ENCODE results near the gene GPR62.
A peak's percentile ranks its signal among the peaks of the same experiment; 100 is the strongest.

The GPR62 gene

DNA sequence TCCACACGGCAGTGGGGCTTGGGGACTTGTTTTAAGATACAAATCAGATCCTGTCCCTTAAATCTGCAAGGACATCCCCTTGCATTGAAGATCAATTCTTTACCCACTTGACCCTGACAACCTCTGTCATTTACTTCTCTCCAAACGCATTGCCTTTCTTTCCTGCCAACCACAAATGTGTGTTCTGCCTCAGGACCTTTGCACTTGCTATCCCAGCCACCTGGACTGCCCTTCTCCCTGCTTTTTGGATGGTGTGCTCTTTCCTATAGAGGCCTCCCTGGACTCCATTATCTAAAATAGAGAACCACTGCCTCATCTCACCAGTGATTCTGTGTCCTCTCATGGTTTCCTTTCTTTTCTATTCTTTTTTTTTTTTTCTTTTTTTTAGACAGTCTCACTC is 42.0 kb downstream of the GPR62 start:
- DNase-seq: no peak

DNA sequence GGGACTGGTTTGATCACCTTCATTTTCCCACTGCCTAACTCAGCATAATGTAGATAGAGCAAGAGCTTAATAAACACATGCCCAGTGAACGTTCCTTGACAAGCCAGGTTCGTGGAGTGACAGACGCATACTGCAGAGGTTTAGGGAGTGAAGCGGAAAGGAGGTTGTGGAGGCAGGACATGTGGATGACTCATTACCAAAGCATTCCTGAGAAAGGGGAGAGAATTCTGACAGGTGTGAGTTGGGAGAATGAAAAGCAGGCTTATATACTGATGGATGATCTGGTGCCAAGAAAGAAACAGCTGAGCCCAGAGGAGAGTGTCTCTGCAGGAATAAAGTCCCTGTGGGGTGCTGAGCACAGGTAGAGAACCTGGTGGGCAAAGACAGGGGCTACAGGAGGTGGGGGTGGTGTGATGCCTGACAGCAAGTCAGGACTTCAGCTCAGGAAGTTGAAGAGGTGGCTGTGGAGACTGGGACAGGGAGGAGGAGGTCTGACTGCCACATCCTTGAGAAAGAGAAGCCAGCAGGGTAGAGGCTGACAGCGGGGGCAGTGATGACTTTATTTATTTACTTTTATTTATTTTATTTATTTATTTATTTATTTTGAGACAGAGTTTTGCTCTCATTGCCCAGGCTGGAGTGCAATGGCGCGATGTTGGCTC is 42.9 kb downstream of the GPR62 start:
- DNase-seq: no peak

DNA sequence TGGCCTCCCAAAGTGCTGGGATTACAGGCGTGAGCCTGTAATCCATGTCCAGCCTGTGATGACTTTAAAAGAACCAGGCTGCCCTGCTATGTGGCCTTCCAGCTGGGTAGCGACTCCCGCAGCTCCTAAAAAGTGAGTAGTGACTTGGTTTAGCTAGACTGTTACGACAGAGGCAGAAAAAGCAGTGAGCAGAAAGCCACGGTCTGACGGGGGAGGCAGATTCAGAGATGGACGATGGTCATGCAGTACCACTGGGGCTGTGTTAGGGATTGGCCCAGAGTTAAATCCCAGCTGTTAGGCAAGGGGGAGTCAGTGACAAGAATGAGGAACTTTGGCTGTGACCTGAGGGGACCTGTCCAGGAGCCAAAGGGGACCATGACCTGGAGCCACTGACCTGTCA is 43.6 kb downstream of the GPR62 start:
- no peak for DNase-seq

DNA sequence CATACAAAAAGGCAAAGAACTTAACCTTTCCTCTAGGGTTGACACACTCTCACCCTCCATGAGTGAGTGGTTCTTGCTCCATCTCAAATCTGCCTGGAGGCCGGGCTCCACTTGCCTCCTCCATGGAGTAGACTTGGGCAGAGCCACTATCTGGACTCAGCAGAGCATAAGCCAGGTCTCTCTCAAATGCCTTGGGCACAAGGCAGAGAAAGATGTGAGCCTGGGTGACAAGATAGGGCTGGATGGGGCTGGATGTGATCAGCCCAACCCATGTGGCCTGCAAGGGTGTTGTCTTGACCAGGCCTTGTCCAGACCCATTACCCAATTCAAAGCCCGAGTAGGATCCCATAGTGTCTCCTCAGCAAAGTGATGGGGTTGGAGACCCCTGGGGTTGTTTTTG is 44.7 kb downstream of the GPR62 start:
- DNase-seq: no peak

DNA sequence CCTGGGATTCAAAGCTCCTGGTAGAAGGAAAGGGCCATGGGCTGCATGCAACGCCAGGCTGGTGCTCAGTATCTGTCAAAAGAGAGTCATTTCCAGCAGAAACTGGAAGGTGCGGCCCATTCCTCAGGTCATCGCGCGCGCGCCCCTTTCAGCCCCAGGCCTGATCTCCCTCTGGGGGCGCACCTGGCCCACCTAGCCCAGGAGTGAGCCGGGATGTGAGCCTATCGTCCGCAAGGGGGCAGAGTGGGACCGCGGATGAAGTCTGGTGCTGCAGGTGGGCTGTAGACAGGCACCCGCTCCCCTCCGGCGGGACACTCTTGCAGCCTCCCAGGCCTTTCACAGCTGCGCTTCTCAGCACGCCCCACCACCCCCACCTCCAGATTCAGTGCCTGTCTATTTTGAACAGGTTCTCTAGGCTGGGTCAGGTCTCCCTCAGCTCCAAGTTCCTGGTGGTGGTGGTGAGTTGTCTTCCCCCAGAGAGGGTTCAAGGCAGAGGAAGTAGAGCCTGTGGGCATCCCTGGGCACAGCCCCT is 46.3 kb downstream of the GPR62 start:
- peak; percentile 89 for DNase-seq

- no peak for DNase-seq
Observed at GRCh38 chr3:52002748-52003147, 47.6 kb downstream of the GPR62 start.

DNA sequence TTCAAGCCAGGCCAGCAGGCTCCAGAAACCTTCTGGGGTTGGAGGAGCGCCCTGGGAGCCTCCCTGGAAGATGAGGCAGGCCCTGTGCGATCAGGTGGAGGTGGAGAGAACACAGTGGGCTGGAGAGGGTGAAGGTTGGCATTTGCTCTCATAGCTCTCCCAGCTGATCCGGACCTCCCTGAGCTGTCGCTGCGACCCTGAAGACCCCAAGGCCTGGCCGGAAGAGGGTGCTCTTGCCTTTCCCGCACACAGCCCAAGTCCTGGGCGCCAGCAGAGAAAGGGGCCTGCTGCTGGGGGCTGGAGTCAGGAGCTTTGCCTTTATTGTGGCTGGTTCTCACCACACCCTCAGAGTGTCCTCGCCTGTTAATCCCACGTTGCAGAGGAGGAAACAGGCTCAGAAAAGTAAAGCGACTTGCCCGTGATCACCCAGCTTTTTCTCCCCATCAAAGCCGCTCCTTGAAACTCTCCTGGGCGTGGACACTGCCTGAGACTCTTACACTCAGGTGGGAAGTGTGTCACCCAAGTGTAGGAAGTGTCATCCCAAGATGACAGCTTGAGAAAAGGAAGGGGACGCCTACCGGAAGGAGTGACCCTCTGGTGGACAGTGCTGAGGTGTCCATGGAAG is 49.1 kb downstream of the GPR62 start:
- no peak for DNase-seq

- no peak for DNase-seq
Observed at GRCh38 chr3:52004906-52005395, 49.8 kb downstream of the GPR62 start.

DNA sequence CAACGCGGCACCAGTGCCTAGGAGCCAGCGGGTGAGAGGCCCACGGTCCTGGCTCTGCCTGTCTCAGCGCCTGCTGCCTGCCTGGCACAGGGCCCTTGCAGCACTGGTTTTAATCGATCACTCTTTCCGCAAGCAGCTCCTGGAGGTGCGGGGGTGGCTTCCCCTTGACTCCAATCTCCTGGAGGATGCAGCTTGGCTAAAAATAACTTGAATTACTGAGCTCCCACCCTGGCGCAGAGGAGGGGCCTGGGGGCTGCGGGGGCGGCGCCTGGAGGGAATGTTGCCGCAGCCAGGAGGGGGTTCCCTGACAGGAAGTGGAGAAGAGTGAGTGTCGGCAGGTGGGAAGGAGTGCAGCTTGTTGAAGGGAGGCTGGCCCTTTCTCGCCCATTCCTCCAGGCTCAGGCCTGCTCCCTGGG is 50.4 kb downstream of the GPR62 start:
- no peak for DNase-seq

- no peak for DNase-seq
Observed at GRCh38 chr3:52006017-52006819, 51.0 kb downstream of the GPR62 start.

- DNase-seq: no peak
Observed at GRCh38 chr3:52006820-52007133, 51.6 kb downstream of the GPR62 start.
